NK-92 (cell line): ENCODE results near the gene COL8A1.
"Not testable (repeated sequence)": the region's sequence is repeated elsewhere in the genome, so short reads cannot be mapped to it uniquely, and the experiment has no call there.

Source experiments
- DNase-seq: peaks from one replicate; lab custom pipeline; 2025; ENCODE audit not compliant: unreplicated experiment; lab: John Stamatoyannopoulos, UW

COL8A1 gene

DNA sequence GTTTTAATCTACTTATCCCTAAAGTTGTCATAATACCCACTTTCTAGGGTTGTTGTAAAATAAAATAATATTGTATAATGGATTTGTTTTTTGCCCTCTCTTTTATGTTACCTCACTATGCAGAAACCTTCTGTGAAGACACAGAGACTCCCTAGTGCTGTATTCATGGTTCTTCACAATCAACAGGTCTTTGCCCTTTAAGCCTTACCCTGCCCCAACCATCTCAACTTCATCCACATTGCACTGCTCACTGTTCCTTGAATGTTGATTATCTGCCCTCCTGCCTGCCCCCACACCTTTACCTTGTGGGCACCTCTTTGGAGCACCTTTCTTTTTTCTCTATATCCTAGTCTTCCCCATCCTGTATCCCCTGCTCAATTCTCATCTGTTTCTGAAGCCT lies 200.4 kb downstream of the COL8A1 start:
- no peak for DNase-seq

DNA sequence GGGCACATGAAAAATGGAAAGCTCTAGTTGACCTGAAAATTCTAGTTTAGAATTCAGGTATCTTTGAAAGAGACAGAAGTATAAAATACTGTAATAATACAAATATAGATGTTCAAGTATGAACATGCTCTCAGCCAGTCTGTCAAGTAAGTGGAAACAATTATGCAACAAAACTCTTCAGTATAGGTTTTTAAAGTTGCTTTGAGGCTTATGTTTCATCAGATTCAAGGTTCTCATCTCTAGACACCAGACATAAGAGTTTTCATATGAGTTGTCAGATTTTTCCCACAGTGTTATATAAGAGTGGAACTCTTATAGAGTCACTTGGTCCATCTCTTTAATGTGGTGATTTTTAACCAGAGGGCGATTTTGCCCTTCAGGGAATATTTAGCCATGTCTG lies 201.2 kb downstream of the COL8A1 start:
- no peak for DNase-seq

DNA sequence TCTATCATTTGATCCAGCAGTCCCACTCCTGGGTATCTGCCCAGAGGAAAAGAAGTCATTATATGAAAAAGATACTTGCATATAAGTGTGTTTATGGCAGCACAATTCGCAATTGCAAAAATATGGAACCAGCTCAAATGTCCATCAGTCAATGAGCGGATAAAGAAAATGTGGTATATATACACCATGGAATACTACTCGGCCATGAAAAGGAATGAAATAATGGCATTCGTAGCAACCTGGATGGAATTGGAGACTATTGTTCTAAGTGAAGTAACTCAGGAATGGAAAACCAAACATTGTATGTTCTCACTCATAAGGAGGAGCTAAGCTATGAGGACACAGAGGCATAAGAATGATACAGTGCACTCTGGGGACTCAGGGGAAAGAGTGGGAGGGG lies 203.6 kb downstream of the COL8A1 start:
- not testable (repeated sequence) for DNase-seq

DNA sequence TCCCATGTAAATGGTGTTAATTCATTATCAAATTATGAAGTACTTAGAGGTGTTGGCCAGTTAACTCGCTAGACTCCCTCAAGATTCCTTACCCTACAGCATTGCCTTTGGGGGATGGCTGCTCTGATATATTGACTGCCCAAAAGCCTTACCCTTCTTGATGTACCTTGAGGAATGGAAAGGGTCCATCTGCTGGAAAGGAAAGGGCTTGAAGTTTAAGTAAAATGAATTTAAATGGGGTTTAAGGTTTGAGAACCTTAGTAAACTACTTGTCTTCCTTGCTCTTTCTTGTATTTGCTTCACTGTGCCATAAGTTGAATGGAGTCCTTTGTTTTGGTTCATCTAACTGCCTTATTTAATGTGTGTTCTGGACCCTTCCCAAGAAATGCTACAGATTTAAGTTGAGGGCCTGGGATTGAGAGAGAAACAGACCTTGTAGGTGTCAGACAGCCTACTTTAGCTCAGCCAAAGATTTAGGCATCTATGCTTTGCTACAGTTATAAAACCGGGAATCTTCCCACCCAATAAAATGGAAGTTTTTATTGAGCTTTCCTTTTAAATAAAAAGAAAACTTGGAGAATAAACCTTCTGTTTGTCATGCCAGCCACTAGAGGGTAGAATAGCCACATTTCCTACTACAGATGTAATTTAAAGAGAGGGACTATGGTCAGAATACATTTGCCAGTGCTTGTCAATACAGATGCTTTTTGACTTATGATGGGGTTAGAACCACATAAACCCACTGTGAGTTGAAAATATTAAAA lies 204.6 kb downstream of the COL8A1 start:
- no peak for DNase-seq

DNA sequence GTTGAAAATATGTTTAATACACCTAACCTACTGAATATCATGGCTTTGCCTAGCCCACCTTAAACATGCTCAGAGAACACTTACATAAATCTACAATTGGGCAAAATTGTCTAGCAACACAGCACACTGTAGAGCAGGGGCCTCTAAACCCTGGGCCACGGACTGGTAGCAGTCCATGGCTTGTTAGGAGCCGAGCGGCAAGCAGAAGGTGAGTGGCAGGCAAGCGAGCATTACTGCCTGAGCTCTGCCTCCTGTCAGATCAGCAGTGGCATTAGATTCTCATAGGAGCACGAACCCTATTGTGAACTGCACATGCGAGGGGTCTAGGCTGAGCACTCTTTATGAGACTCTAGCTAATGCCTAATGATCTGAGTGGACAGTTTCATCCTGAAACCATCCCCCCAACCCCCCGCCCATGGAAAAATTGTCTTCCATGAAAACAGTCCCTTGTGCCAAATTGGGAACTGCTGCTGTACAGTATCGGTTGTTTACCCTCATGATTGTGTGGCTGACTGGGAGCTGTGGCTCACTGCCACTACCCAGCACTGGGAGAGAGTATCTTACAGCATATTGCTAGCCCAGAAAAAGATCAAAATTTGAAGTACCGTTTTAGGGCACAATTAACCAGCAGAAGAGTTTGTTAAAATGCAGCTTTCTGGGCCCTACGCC lies 205.3 kb downstream of the COL8A1 start:
- no peak for DNase-seq

DNA sequence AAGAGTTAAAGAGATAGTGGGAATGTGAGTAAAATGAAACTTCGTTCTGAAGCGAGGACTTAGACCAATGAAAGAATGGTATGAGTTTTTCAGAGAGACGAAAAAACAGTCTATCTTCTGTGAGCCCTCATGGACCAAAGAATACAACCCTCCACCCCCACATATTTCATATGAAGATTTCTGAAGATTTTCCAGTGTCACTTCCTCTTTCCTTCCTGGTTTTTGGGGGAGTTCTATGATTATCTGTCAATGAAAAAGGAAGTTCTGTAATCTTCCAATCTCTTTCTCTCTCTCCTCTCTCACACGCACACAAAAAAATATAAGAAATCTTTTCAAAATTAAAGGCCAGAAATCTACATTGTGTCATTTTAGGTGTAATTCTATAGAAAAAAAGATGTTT lies 206.9 kb downstream of the COL8A1 start:
- DNase-seq: no peak

DNA sequence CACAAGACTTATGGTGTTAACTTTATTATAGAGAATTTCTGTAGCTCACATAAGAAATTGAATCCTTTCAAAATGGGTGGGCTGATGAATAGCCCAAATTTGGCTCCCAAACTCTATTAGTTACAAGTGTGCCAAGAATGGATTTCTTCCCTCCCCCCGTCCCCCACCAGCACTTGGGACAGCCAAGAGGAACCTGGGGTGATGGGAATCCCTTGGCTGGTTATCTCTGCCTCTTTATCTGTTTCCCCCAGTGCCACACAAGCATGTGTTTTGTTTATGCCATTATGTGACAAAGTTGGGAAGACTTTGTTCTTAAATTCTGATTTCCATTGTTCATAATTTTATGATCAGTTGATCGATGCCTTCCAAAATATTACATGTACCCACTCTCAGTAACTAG lies 207.6 kb downstream of the COL8A1 start:
- no peak for DNase-seq

DNA sequence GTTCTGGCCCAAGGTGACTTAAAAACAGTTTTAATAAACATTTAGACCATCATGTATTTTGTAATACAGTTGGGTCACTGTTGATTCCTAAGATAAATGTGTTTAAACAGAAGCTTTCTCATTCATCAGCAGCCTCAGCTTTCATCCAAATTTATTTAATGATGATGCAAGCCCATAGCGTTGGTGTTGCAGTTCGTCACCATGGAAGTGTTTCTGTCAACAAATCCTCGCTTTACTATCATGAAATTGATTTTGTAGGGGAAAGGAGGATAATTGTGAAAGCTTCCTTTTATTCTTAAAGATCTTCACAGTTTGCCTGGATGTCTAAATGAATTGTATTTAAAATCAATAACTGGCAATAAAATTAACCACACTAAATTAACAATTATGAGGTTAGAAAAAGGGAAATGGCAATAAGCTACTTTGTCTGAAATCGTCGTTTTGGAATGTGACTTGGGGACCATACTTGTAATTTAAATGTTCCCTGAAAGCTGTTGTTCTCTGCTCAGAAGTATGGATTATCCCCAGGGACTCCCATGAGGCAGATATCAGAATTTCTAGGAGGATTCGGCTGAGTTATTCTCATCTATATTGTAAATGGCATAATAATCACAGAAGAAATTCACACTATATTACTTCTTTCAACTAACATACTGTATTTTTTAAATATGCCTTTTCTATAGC lies 208.2 kb downstream of the COL8A1 start:
- DNase-seq: no peak

DNA sequence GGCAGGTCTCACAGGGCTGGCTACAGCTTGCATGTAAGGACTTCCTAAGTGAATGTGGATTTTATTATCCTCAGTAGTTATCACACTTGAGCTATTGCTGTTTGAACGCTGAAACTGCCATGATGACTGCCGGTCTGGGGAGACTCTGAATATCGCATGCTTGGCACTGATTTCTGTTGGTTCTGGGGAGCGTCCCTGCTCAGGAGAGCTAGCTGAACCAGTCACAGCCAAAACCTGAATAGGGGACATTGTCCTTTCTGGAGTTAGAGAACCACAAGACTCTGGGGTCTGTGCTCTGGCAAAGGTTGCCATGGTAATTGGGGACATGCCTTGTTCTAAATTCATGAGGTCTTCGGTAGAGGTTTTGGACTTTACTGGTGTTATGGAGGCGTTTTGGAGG lies 210.0 kb downstream of the COL8A1 start:
- DNase-seq: no peak
